H1 (cell line): Measurements from ENCODE around the gene LRRC49. TPM values are rescaled to one million over a fixed set of nuclear protein-coding genes. Genes with fewer than 3 reads are reported as not detected.
"Not testable (repeated sequence)": the region's sequence is repeated elsewhere in the genome, so short reads cannot be mapped to it uniquely, and the experiment has no call there.

ENCODE experiments used
- CTCF ChIA-PET: fragments of 300-600 bp; sonication (Branson Sonifier 250); formaldehyde crosslinking; loops from one replicate; lab custom pipeline; 2021; ENCODE audit not compliant: partially characterized antibody; lab: Charles Lee
- POLR2A ChIA-PET: fragments of 300-600 bp; sonication (Branson Sonifier 250); formaldehyde crosslinking; loops from one replicate; lab custom pipeline; 2021; ENCODE audit warnings: inconsistent platforms; ENCODE audit not compliant: partially characterized antibody; lab: Charles Lee
- DNase-seq, 2 experiments: peaks; one replicate each; pipeline versions ENCODE4 v3.0.0 to v3.0.0-alpha.2; 2010 to 2022; ENCODE audit warnings: low spot score in 2 of 2, low read depth in 1 of 2, mixed read lengths in 1 of 2
- FAIRE-seq: peaks from 2 replicates; lab custom pipeline; 2011; peaks lifted over from hg19 to GRCh38; lab: Jason Lieb, UNC
- H2AFZ ChIP-seq: 2 replicates; pipeline ENCODE4 v1.8.1; 2012; ENCODE audit warnings: low read length, inconsistent platforms
- H2AK5ac ChIP-seq: 2 replicates; pipeline ENCODE4 v1.6.1; 2013; ENCODE audit warnings: low read depth, low read length
- H2BK120ac ChIP-seq: replicated peaks from 2 replicates; pipeline ENCODE3; 2013; ENCODE audit warnings: low read depth, low read length, inconsistent platforms
- H2BK12ac ChIP-seq: 2 replicates; pipeline ENCODE4 v1.6.1; 2013; ENCODE audit warnings: low read depth, low read length
- H2BK15ac ChIP-seq: 2 replicates; pipeline ENCODE4 v1.6.1; 2013; ENCODE audit warnings: low read length
- H2BK20ac ChIP-seq: 2 replicates; pipeline ENCODE4 v1.6.1; 2013; ENCODE audit warnings: low read length
- H2BK5ac ChIP-seq: 2 replicates; pipeline ENCODE4 v1.6.1; 2013; ENCODE audit warnings: low read depth, low read length
- H3K14ac ChIP-seq: 2 replicates; pipeline ENCODE4 v1.6.1; 2013; ENCODE audit warnings: inconsistent platforms; ENCODE audit not compliant: insufficient read length
- H3K18ac ChIP-seq: 2 replicates; pipeline ENCODE4 v1.6.1; 2013; ENCODE audit warnings: low read length; ENCODE audit errors: extremely low read depth
- H3K23ac ChIP-seq: 2 replicates; pipeline ENCODE4 v1.6.1; 2013; ENCODE audit warnings: inconsistent platforms; ENCODE audit not compliant: insufficient read length
- H3K23me2 ChIP-seq: 2 replicates; pipeline ENCODE4 v1.6.1; 2013; ENCODE audit warnings: low read depth, low read length
- H3K27ac ChIP-seq: 2 replicates; pipeline ENCODE4 v1.6.1; 2011; ENCODE audit warnings: low read depth, low read length, inconsistent platforms
- H3K27me3 ChIP-seq, 4 experiments: replicated peaks in 1 of 4; 1 replicate in 1 of 4; 2 replicates in 3 of 4; pipeline versions ENCODE4 v1.6.1 to v1.8.1; 2011 to 2013; ENCODE audit warnings: low read length in 3 of 4, mild to moderate bottlenecking in 3 of 4, inconsistent platforms in 2 of 4, mixed read lengths in 2 of 4, moderate library complexity in 1 of 4; ENCODE audit not compliant: control insufficient read depth in 3 of 4, insufficient read depth in 3 of 4; ENCODE audit errors: extremely low read depth in 1 of 4
- H3K36me3 ChIP-seq, 4 experiments: 2 replicates each; pipeline versions ENCODE4 v1.6.1 to v1.8.1; 2011 to 2013; ENCODE audit warnings: mild to moderate bottlenecking in 4 of 4, low read length in 3 of 4, moderate library complexity in 2 of 4, control low read depth in 1 of 4, inconsistent platforms in 1 of 4; ENCODE audit not compliant: insufficient read depth in 4 of 4, control insufficient read depth in 2 of 4
- H3K4ac ChIP-seq: replicated peaks from 2 replicates; pipeline ENCODE3; 2013; ENCODE audit warnings: low read length, low read depth, mixed read lengths, inconsistent platforms; ENCODE audit not compliant: insufficient read length
- H3K4me1 ChIP-seq, 4 experiments: replicated peaks in 1 of 4; 1 replicate in 1 of 4; 2 replicates in 3 of 4; pipeline versions ENCODE4 v1.6.1 to v1.8.1; 2011 to 2013; ENCODE audit warnings: low read length in 3 of 4, inconsistent platforms in 2 of 4, mixed read lengths in 1 of 4; ENCODE audit not compliant: insufficient read depth in 4 of 4, control insufficient read depth in 3 of 4
- H3K4me2 ChIP-seq, 2 experiments: 2 replicates each; pipeline versions ENCODE4 v1.6.1 to v1.8.1; 2011 to 2013; ENCODE audit warnings: low read depth in 2 of 2, low read length in 2 of 2, control low read depth in 1 of 2, inconsistent platforms in 1 of 2, mild to moderate bottlenecking in 1 of 2; ENCODE audit not compliant: insufficient read depth in 1 of 2
- H3K4me3 ChIP-seq, 4 experiments: fragments of 200-600, 300-600 bp in 1 of 4; sonication (generic), shearing (Covaris generic), sonication (Bioruptor Twin) in 1 of 4; 2 replicates each; pipeline versions ENCODE4 v1.5.1 to v1.8.1; 2011 to 2016; ENCODE audit warnings: low read length in 4 of 4, low read depth in 3 of 4, control low read depth in 2 of 4, inconsistent platforms in 2 of 4, mild to moderate bottlenecking in 2 of 4, mixed read lengths in 1 of 4, moderate library complexity in 1 of 4; ENCODE audit not compliant: insufficient read depth in 2 of 4; ENCODE audit errors: extremely low read depth in 1 of 4
- H3K56ac ChIP-seq: replicated peaks from 2 replicates; pipeline ENCODE3; 2013; ENCODE audit warnings: low read depth, mild to moderate bottlenecking, mixed read lengths, low read length, inconsistent platforms; ENCODE audit not compliant: insufficient read length
- H3K79me1 ChIP-seq: 2 replicates; pipeline ENCODE4 v1.6.1; 2013; ENCODE audit warnings: low read depth, low read length, control low read depth
- H3K79me2 ChIP-seq, 2 experiments: 2 replicates each; pipeline versions ENCODE4 v1.6.1 to v1.8.1; 2012 to 2013; ENCODE audit warnings: low read length in 2 of 2, mild to moderate bottlenecking in 2 of 2, inconsistent platforms in 1 of 2; ENCODE audit not compliant: insufficient read depth in 2 of 2, control insufficient read depth in 1 of 2
- H3K9ac ChIP-seq, 4 experiments: replicated peaks in 1 of 4; 1 replicate in 1 of 4; 2 replicates in 3 of 4; pipeline versions ENCODE4 v1.6.1 to v1.8.1; 2011 to 2013; ENCODE audit warnings: low read depth in 3 of 4, low read length in 3 of 4, control low read depth in 2 of 4, mild to moderate bottlenecking in 2 of 4, moderate library complexity in 2 of 4, inconsistent platforms in 1 of 4; ENCODE audit errors: extremely low read depth in 1 of 4
- H3K9me3 ChIP-seq, 2 experiments: 2 replicates each; pipeline versions ENCODE4 v1.6.1 to v1.8.1; 2012 to 2013; ENCODE audit warnings: mild to moderate bottlenecking in 2 of 2, moderate library complexity in 2 of 2, control low read depth in 1 of 2, inconsistent platforms in 1 of 2, low read depth in 1 of 2, low read length in 1 of 2, mixed read lengths in 1 of 2; ENCODE audit not compliant: insufficient read depth in 2 of 2
- H4K20me1 ChIP-seq, 2 experiments: replicated peaks in 1 of 2; 2 replicates each; pipeline versions ENCODE3 to v1.8.1; 2011 to 2013; ENCODE audit warnings: inconsistent platforms in 2 of 2, low read length in 2 of 2, mild to moderate bottlenecking in 1 of 2; ENCODE audit not compliant: insufficient read depth in 2 of 2, control insufficient read depth in 1 of 2
- H4K5ac ChIP-seq: 2 replicates; pipeline ENCODE4 v1.6.1; 2013; ENCODE audit warnings: low read length, low read depth, mixed read lengths, inconsistent platforms; ENCODE audit not compliant: insufficient read length
- H4K8ac ChIP-seq: 2 replicates; pipeline ENCODE4 v1.8.0; 2013; ENCODE audit warnings: mild to moderate bottlenecking, moderate library complexity, low read length, inconsistent platforms; ENCODE audit not compliant: insufficient read depth; ENCODE audit errors: extremely low read depth
- H4K91ac ChIP-seq: replicated peaks from 2 replicates; pipeline ENCODE3; 2013; ENCODE audit warnings: low read length, mixed read lengths, inconsistent platforms; ENCODE audit not compliant: insufficient read length
- JUN ChIP-seq: IDR thresholded peaks from 2 replicates; pipeline ENCODE4 v1.6.1; 2011; ENCODE audit warnings: low read depth, mild to moderate bottlenecking, improper control_type of control experiment, low read length
- ZNF274 ChIP-seq: IDR thresholded peaks from 2 replicates; pipeline ENCODE4 v1.7.0; 2012; ENCODE audit warnings: low read length, borderline replicate concordance; ENCODE audit errors: extremely low read depth
- WGBS, 2 experiments: shearing (Covaris generic) in 1 of 2; methylation state at CpG; one replicate each; pipeline versions ENCODE4 v1.1.6 to v1.1.7; 2013 to 2015; ENCODE audit warnings: low lambda C conversion rate in 2 of 2, mixed read lengths in 2 of 2, inconsistent platforms in 1 of 2, low coverage in 1 of 2, missing lambda C conversion rate in 1 of 2; ENCODE audit not compliant: insufficient replicate concordance in 2 of 2, insufficient coverage in 1 of 2, insufficient read length in 1 of 2; ENCODE audit errors: extremely low coverage in 1 of 2, missing lambda C conversion rate in 1 of 2; 5-methylcytosine and 5-hydroxymethylcytosine counted together
- polyA plus RNA-seq, 7 experiments: library from polyadenylated mRNA; depleted of rRNA in 3 of 7; stranded (reverse) in 5 of 7; unstranded in 2 of 7; fragments of >200 nt in 5 of 7; fragments of 200-250 nt in 2 of 7; gene quantifications; 1 replicate in 5 of 7; 2 replicates in 1 of 7; 4 replicates in 1 of 7; pipeline versions ENCODE4 v1.2.1 to v1.2.3, GENCODE V29; 2011 to 2013; ENCODE audit warnings: missing spikeins in 2 of 7, mixed read lengths in 2 of 7
- total RNA-seq: library from RNA; stranded (reverse); fragmentation: NEBNext Ultra II Directional; extraction: Animal tissue kit (Norgen Biotek cat#: 25700); gene quantifications from 2 replicates; pipeline ENCODE4 v1.2.1, GENCODE V29; 2021

LRRC49 gene
- total and polyA plus RNA-seq, 2 of the 8 experiments (the other 6 are each of a cell fraction or from before 2014, with no cell fraction given), result 5.0 to 10.4 TPM

DNA sequence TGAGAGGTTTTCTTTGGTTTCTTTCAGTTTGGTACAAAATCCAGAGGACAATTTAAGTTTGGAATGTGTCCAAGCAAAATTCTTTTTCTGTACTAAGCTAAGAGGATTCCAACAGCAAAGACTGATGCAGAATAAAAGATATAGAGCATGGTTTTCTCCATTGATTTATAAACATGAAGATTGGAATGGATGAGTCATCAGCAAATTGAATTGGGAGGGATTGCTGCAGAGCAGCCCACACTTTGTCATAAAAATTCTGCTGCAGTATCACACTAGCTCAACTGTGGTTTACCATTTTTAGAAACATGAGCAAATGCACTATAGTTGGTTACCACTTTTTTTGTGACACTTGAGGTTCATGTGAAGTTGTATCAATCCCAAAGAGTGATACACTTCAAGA is 22.6 kb upstream of the LRRC49 start:
- DNase-seq, result no peak
- H4K5ac ChIP-seq, result no peak overlapping the region
- CTCF ChIA-PET, result interaction anchor here (1.5 to 2.3 kb wide), 5 partner anchors 10 to 58 kb away, joined by 3 to 7 read pairs (median 5); partner anchors contain the start of gene LRRC49
- no peaks in the 10 kb centered on the region for H3K23me2 ChIP-seq
- H3K27ac ChIP-seq, result no peak overlapping the region
- H3K79me2 ChIP-seq, result no peaks in the 10 kb centered on the region
- H3K14ac ChIP-seq, result no peak overlapping the region
- no peak for FAIRE-seq
- no peak overlapping the region for H3K56ac ChIP-seq
- H2AFZ ChIP-seq, result no peak overlapping the region
- no peak overlapping the region for H3K9ac ChIP-seq
- H3K4me2 ChIP-seq, result no peak overlapping the region
- TF ChIP-seq JUN (no peak), ZNF274 (no peak)
- TF ChIP-seq, all 59 proteins: peak for 0
- peaks cover 0 to 11% of the 10 kb centered on the region in 2 experiments; a peak in 1 of 4 replicates for H3K9me3 ChIP-seq
- no peak overlapping the region for H2AK5ac ChIP-seq
- H3K36me3 ChIP-seq, result no peaks in the 10 kb centered on the region; a peak in 1 of 8 replicates
- H3K4ac ChIP-seq, result no peak overlapping the region
- POLR2A ChIA-PET, result interaction anchor here (0.9 kb wide), 1 partner anchor 16 kb away, joined by 4 read pairs; the partner anchor contains the start of gene LARP6
- H2BK12ac ChIP-seq, result no peak overlapping the region
- H4K91ac ChIP-seq, result no peak overlapping the region
- H3K27me3 ChIP-seq, result no peaks in the 10 kb centered on the region
- H2BK120ac ChIP-seq, result no peak overlapping the region
- H3K4me1 ChIP-seq, result no peaks in the 10 kb centered on the region
- H2BK15ac ChIP-seq, result no peak overlapping the region
- H3K4me3 ChIP-seq, result no peak overlapping the region
- H3K18ac ChIP-seq, result no peak overlapping the region
- H3K79me1 ChIP-seq, result no peaks in the 10 kb centered on the region
- H3K23ac ChIP-seq, result no peak overlapping the region
- H2BK20ac ChIP-seq, result no peak overlapping the region
- no peak overlapping the region for H4K8ac ChIP-seq
- no peaks in the 10 kb centered on the region for H4K20me1 ChIP-seq
- H2BK5ac ChIP-seq, result no peak overlapping the region

DNA sequence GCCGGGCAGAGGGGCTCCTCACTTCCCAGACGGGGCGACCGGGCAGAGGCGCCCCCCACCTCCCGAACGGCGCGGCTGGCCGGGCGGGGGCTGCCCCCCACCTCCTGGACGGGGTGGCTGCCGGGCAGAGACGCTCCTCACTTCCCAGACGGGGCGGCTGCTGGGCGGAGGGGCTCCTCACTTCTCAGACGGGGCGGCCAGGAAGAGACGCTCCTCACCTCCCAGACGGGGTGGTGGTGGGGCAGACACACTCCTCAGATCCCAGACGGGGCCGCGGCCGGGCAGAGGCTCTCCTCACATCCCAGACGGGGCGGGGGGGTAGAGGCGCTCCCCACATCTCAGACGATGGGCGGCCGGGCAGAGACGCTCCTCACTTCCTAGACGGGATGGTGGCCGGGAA is 21.1 kb upstream of the LRRC49 start:
- POLR2A ChIA-PET, result interaction anchor here (0.6 kb wide), 1 partner anchor 102 kb away, joined by 3 read pairs; no protein-coding TSS in a partner anchor
- H3K4ac ChIP-seq, H2BK5ac ChIP-seq, H3K27ac ChIP-seq, H4K20me1 ChIP-seq, DNase-seq, H3K23me2 ChIP-seq, H2BK15ac ChIP-seq, H3K27me3 ChIP-seq, H3K9ac ChIP-seq, H2AK5ac ChIP-seq, H3K14ac ChIP-seq, H3K79me2 ChIP-seq, H2BK120ac ChIP-seq, H3K23ac ChIP-seq, H4K5ac ChIP-seq, H3K56ac ChIP-seq, H4K8ac ChIP-seq, H3K4me3 ChIP-seq, CTCF ChIA-PET, H3K36me3 ChIP-seq, H4K91ac ChIP-seq, H3K4me1 ChIP-seq, H3K18ac ChIP-seq, H3K4me2 ChIP-seq, H3K79me1 ChIP-seq, FAIRE-seq, H2AFZ ChIP-seq, H2BK12ac ChIP-seq, H2BK20ac ChIP-seq: not testable (repeated sequence)
- peaks cover 0 to 11% of the 10 kb centered on the region in 2 experiments; a peak in 1 of 4 replicates for H3K9me3 ChIP-seq
- 100% methylated on average over 3 of the region's 34 CpGs; no CpG with 5 or more reads in 1 of the 2 experiments for WGBS, 2 experiments
